HEK293 (cell line): ENCODE measurements around the gene PARD3.

Experiments used
- ZNF596 ChIP-seq: fragments of 450-650 bp; IDR thresholded peaks from 2 replicates; pipeline ENCODE4 v1.5.0; 2018; ENCODE audit warnings: missing biosample characterization, mild to moderate bottlenecking, missing genetic modification characterization, moderate library complexity
- TF ChIP-seq, protein P1 (sequence below): fragments of 450-650 bp; formaldehyde crosslinking; IDR thresholded peaks from 2 replicates; pipeline ENCODE4 v1.5.1; 2016; ENCODE audit warnings: missing biosample characterization, missing genetic modification characterization

DNA sequence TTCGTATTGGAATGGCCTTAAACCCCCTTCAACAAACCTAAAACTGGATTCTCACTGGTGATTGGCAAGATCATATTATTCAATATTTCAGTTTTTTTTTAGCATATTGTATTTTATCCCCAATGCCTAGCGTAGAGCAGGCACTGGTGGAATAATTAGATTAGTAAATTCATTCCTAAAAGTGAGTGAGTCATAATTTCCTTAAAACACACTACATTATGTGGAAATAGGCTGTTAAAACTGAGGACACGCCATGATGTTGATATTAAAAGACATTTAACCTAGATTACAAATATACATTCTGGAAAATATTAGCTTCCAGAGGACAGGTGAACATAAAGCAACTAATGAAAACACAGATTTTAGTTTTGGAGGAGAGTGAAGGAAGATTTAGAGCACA is 463.9 kb downstream of the PARD3 start:
- TF ChIP-seq, protein P1, sequence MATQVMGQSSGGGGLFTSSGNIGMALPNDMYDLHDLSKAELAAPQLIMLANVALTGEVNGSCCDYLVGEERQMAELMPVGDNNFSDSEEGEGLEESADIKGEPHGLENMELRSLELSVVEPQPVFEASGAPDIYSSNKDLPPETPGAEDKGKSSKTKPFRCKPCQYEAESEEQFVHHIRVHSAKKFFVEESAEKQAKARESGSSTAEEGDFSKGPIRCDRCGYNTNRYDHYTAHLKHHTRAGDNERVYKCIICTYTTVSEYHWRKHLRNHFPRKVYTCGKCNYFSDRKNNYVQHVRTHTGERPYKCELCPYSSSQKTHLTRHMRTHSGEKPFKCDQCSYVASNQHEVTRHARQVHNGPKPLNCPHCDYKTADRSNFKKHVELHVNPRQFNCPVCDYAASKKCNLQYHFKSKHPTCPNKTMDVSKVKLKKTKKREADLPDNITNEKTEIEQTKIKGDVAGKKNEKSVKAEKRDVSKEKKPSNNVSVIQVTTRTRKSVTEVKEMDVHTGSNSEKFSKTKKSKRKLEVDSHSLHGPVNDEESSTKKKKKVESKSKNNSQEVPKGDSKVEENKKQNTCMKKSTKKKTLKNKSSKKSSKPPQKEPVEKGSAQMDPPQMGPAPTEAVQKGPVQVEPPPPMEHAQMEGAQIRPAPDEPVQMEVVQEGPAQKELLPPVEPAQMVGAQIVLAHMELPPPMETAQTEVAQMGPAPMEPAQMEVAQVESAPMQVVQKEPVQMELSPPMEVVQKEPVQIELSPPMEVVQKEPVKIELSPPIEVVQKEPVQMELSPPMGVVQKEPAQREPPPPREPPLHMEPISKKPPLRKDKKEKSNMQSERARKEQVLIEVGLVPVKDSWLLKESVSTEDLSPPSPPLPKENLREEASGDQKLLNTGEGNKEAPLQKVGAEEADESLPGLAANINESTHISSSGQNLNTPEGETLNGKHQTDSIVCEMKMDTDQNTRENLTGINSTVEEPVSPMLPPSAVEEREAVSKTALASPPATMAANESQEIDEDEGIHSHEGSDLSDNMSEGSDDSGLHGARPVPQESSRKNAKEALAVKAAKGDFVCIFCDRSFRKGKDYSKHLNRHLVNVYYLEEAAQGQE: no peak
- no peak for TF ChIP-seq ZNF596 (tag by site-specific recombination)
